Fibroblast of upper back skin (primary cell): ENCODE results near the gene LYPD8.
"Not testable (repeated sequence)": the region's sequence is repeated elsewhere in the genome, so short reads cannot be mapped to it uniquely, and the experiment has no call there.

Source experiments
- DNase-seq: peaks from one replicate; pipeline ENCODE4 v3.0.0-alpha.2; 2013

The LYPD8 gene

GRCh38 chr1:248755517-248755916, at the start of gene LYPD8:
TSS of gene LYPD8 (minus strand) at chr1:248755759. CDS start at chr1:248751081, 4,678 bp downstream.
- no peak for DNase-seq

GRCh38 chr1:248804771-248805681, 49.5 kb upstream of the LYPD8 start:
- DNase-seq: no peak

- DNase-seq: not testable (repeated sequence)
These were observed 47.9 kb upstream of the LYPD8 start for GRCh38 chr1:248803501-248803900.

- no peak for DNase-seq
These were observed 46.9 kb upstream of the LYPD8 start for GRCh38 chr1:248802454-248802853.

GRCh38 chr1:248800459-248800858, 44.9 kb upstream of the LYPD8 start:
- DNase-seq: no peak

- no peak for DNase-seq
These were observed 43.2 kb upstream of the LYPD8 start for GRCh38 chr1:248798791-248799190.

GRCh38 chr1:248794663-248795062, 39.1 kb upstream of the LYPD8 start:
- not testable (repeated sequence) for DNase-seq

- DNase-seq: no peak
These were observed 38.0 kb upstream of the LYPD8 start for GRCh38 chr1:248793592-248793991.

GRCh38 chr1:248792342-248792741, 36.8 kb upstream of the LYPD8 start:
- DNase-seq: no peak

GRCh38 chr1:248791010-248791409, 35.5 kb upstream of the LYPD8 start:
- no peak for DNase-seq

GRCh38 chr1:248790456-248790855, 34.9 kb upstream of the LYPD8 start:
- DNase-seq: no peak

GRCh38 chr1:248789337-248789736, 33.8 kb upstream of the LYPD8 start:
- DNase-seq: not testable (repeated sequence)

- DNase-seq: no peak
These were observed 32.8 kb upstream of the LYPD8 start for GRCh38 chr1:248788327-248788726.

- no peak for DNase-seq
These were observed 31.9 kb upstream of the LYPD8 start for GRCh38 chr1:248787430-248787829.

- no peak for DNase-seq
These were observed 30.6 kb upstream of the LYPD8 start for GRCh38 chr1:248786156-248786555.

- DNase-seq: no peak
These were observed 27.8 kb upstream of the LYPD8 start for GRCh38 chr1:248783367-248783766.

GRCh38 chr1:248782416-248783141, 27.0 kb upstream of the LYPD8 start:
- no peak for DNase-seq

GRCh38 chr1:248779350-248779749, 23.8 kb upstream of the LYPD8 start:
- no peak for DNase-seq

- DNase-seq: no peak
These were observed 23.3 kb upstream of the LYPD8 start for GRCh38 chr1:248778906-248779305.

GRCh38 chr1:248776991-248777390, 21.4 kb upstream of the LYPD8 start:
- DNase-seq: no peak

GRCh38 chr1:248775441-248775840, 19.9 kb upstream of the LYPD8 start:
- no peak for DNase-seq

- DNase-seq: no peak
These were observed 4.1 kb upstream of the LYPD8 start for GRCh38 chr1:248759644-248760043.

- no peak for DNase-seq
These were observed 2.8 kb upstream of the LYPD8 start for GRCh38 chr1:248758352-248758751.

- no peak for DNase-seq
These were observed 2.2 kb upstream of the LYPD8 start for GRCh38 chr1:248757784-248758195.
